HG03575 (cell line): ENCODE results near the gene KRTAP10-1.
"Not testable (repeated sequence)": the region's sequence is repeated elsewhere in the genome, so short reads cannot be mapped to it uniquely, and the experiment has no call there.

Experiments used
- ATAC-seq: cut with Tn5 transposase; IDR thresholded peaks from one replicate; pipeline ENCODE4 v1.9.1; 2021; ENCODE audit not compliant: unreplicated experiment, insufficient number of reproducible peaks, low FRiP score; ENCODE audit errors: extremely low read depth

The KRTAP10-1 gene

GRCh38 chr21:44571844-44572782, 32.1 kb upstream of the KRTAP10-1 start:
- no peak for ATAC-seq

DNA sequence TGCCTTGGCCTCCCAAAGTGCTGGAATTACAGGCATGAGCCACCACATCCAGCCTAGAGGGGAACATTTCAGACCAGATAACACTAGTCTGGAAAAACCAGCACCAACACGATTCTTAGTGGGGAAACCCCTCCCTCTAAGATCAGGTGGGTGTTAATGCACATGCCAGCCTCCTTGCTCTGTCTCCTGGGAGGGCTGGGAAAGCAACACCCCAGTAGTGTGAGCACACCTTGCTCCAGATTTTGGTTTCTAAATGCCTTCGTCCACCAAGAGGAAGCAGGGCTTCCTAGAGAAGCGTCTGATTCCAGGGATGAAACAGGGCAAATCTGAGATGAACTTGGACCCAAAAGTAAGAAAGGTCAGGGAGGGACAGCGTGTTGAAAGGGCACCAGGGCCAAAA, 31.3 kb upstream of the KRTAP10-1 start:
- ATAC-seq, result no peak

DNA sequence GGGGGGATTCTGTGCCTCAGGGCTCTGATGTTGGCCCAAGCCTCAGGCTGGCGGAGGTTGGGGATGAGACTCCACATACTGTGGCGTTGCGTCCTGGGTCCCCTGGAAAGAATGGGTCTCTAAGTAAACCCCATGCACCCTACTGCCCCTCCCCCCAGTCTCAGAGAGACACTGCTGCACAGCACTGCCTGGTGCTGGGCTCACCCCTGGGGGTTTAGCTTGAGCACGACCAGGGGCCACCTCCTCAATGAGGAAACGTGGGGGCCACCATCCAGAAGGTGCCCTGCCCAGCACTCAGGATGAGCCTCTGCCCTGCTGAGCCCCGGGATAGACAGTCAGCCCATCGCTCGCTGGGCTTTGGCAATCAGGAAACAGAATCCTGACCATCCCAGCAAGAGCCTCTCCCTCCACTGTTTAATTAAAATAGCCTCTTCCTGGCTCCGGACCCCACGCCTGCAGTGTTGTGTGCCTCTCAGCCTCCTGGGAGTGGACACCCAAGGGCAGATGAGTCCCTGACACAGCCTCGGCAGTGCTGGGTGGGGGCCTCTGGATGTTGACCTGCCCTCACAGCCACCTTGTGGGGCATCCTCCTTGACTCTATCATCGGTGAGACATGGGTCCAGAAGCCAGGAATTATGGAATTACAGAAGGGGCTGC, 30.0 kb upstream of the KRTAP10-1 start:
- no peak for ATAC-seq

DNA sequence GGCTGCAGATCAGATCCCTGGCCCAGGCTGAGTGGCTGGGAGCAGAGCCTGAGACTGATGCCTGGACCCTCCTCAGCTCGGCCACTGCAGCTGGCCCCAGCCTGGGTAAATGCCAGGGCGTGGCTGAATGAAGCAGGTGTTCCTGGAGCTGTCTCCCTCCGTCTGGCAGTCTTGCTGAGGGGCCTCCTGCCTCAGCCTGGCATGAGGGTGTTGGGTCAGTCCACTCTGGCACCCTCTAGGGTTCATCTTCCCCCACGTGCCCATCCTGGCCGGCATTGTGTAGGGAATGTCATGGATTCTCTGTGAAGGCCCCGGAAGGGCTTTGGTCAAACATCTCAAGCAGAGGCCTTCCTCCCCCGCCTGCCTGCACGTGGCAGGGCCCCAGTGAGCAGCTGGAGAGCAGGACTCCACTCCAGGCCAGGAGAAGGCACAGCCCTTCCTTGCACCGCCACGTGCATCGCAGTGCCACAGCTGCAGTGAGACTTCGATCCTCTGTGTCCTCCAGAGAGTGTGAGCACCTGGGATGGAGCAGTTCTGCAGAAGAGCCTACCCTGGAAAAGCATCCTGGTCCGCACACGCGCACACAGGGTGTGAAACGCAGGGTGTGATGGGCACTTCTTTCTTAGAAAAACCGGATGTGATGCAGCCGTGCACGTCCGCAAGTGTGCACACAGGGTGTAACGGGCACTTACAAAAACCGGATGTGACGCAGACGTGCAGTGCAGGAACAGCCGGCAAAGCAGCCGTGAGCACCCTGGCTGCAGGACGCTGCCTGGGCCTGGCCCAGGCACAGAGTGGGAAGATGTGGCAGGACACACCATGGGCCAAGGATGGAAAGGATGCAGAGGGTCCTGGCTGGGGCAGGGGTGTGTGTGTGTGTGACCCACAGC, 28.9 kb upstream of the KRTAP10-1 start:
- no peak for ATAC-seq

DNA sequence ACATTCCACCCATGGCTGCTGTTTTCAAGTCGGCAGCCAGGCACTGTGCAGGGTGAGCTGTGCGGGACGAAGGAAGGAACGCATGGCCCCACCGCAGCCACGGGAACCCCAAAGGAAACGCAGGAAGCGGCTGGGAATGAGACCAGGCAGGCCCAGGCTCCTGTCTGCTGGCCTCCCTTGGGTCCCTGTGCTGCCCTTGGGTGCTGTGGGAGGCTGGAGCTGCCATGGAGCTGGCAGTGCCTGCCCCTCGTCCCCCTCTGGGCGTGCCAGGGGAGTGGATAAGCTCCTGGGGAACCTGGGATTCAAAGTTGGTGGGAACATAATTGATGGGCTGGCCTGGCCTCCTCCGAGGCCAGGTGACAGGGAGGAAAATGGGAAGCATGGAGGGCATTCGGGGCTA, 28.3 kb upstream of the KRTAP10-1 start:
- ATAC-seq, result no peak

GRCh38 chr21:44567481-44568171, 27.6 kb upstream of the KRTAP10-1 start:
- ATAC-seq, result no peak

DNA sequence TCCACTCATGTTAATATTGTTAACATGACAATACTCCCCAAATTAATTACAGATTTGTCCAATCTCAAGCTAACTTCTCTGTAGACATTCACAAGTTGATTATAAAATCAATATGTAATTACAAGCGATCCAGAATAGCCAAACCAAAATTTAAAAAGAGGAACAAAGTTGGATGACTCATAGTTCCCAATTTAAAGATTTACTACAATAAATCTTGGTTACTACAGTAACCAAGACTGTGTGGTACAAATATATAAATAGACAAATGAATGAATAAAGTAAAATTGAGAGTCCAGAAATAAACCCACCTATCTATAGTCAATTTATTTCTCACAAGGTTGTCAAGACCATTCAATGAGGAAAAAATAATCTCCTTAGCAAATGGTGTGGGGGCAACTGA, 26.4 kb upstream of the KRTAP10-1 start:
- ATAC-seq, result no peak

GRCh38 chr21:44564886-44565598, 25.0 kb upstream of the KRTAP10-1 start:
- no peak for ATAC-seq

GRCh38 chr21:44564099-44564498, 24.1 kb upstream of the KRTAP10-1 start:
- no peak for ATAC-seq

GRCh38 chr21:44558695-44559094, 18.7 kb upstream of the KRTAP10-1 start, which contains the start of gene KRTAP10-3:
Gene KRTAP10-3, minus strand, starts transcription at chr21:44558795. Its CDS starts 80 bp downstream, at chr21:44558715.
- ATAC-seq, result no peak

DNA sequence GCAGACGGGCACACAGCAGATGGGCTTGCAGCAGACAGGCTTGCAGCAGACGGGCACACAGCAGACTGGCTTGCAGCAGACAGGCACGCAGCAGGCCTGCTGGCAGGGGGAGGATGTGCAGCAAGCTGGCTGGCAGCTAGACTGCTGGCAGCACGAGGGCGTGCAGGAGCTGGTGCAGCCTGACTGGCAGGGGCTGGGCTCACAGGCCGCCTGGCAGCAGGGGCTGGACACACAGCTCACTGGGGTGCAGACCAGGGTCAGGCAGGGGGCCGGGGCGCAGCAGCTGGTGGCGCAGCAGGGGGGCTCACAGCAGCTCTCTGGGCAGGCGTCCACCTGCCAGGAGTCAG, 18.3 kb upstream of the KRTAP10-1 start:
- not testable (repeated sequence) for ATAC-seq

DNA sequence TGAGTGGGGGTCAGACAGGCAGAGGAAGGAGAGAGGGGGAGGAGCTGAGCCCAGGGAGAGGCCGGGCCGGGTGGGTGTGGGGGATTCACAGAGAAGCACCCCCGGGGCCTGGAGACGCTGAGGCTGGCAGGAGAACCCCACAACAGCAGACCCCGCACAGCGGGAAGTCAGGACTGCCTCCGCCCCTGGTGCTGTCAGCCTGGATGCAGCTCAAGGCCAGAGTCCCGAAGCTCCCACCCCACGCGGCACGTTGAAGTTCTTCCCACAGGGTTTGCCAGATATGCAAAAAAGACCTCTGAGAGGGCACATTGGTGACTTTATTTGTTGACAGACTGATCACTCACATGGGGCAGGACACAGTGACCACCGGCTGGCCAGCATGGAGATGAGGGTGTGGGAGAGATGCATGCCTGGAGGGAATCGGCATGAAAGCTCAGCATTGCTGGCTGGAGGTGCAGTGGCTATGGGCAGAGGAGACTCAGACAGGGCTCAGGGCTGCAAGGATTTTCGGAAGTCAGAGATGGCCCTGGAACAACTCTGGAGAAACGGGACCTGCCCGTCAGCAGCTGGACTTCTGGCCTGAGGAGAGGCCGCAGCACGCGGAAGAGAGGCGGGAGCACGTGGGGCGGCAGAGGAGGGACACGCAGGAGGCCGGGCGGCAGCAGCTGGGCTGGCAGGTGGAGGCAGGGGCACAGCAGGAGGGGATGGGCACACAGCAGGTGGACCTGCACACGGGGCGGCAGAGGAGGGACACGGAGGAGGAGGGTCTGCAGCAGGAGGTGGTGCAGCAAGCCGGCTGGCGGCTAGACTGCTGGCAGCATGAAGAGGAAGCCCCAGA, 17.7 kb upstream of the KRTAP10-1 start:
- ATAC-seq, result no peak

DNA sequence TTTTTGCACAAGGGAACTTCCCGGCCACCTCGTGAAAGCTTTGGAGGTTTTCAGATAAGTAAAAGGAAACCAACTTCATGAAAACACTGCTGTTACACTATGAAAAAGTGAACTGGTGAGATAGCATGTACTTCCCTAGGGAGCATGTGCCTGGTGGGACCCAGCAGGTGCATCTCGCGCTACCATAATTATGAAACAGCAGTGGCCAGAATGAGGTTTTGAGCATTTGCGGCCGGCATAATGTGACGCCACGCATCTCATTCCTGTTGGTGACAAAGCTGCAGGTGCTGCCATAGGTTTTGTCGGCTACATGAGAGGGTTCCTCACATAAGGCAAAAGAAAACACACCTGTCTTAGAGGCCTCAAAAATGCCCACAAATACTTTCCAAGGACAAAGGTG, 16.9 kb upstream of the KRTAP10-1 start:
- no peak for ATAC-seq

DNA sequence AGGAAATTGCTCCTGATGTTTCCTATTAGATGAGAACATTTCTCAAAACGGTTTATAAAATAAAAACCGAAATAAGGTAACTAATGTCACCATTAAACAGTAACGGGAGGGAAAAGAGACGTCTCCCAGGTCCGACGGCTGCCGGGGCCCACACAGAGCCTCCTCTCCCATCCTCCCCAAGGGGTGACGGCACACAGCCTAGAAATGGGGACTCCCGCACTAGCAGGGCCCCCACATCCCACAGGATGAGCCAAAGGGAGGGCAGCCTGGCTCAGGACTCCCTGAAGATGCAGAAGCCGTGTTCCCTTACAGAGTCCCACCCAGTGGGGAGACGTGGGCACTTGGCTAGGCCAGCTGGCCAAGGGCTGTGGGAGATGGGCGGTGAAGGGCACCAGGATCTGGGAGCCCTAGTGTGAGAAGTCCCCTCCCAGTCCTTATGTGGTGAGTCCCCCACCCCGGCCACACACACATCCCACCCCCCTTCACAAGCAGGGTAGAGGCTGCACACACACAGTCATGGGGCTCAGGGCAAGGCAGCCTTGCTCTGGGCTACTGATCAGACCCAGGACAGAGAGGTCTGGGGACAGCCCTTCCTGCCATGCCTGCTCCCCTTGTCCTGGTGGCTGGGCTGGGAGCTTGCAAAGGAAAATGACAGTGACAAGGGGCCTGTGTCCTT, 15.3 kb upstream of the KRTAP10-1 start:
- no peak for ATAC-seq

DNA sequence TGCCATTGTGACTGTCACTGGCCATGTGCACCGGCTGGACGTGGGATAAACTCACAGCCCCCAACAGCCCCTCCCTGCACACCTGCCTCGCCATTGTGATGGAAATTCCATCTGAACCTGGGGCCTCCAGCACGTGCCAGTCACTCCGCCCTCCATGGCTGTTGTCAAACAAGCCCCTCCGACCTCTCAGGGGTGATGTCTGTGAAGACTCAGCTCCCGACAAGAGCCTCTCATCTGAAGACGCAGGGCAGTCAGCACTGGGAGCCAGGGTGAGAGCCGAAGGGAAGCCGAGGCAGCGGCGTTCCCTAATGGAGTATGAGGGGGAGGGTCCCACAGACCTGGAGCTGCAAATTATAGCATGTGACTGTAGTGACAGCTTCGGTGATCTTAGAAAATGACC, 12.7 kb upstream of the KRTAP10-1 start:
- no peak for ATAC-seq

DNA sequence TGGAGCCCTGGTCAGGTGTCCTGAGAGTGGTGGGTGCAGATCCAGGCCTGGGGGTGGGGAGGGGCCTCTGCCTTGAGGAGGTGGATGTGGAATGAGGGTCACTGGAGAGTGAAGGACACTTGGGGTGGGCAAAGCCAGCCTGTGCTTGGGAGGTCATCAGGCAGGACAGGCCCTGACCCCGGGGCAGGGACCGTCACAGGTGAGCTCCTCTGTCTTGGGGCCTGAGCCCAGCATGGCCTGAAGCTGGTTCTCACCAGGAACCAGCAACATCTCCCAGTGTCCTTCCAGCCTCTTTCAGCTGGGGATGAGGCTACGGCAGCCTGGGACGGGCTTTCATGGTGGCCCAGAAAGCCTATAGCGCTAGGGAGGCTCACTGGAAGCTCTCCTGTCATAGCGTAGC, 12.1 kb upstream of the KRTAP10-1 start:
- ATAC-seq, result no peak

DNA sequence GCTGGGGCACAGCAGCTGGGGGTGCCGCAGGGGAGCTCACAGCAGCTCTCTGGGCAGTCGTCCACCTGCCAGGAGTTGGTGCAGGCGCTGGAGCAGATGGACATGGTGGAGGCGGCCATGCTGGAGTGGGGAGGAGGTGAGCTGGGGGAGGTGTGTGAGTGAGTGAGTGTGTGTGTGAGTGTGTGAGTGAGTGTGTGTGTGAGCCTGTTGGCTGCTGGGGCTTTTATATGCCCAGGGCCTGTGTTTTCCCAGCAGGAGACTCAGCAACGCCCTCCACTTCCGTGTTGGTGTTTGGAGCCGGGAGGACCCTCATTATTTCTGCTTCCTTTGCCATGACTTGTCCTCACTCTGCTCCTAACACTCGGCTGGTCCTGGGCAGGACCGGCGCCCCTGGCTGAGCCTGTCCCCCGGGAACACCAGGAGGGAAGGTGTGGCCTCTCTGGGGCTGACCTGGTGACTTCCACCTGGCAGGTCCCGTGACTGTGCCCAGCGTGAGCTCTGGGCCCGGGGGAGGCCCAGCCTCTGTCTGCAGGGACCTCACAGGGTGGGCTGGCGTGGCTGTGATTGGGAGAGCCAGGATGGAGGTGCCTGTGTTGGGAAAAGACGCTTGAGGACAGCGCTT, 11.5 kb upstream of the KRTAP10-1 start, which contains the start of gene KRTAP10-2:
Gene KRTAP10-2 (minus strand): TSS at position 166 of the 622 bp plus-strand sequence. CDS start 47 bp downstream, at position 119.
- no peak for ATAC-seq
